Hepatic stellate cell (primary cell): ENCODE data around the gene NFIC.
A peak's percentile ranks its signal among the peaks of the same experiment; 100 is the strongest.
"Not testable (repeated sequence)": the region's sequence is repeated elsewhere in the genome, so short reads cannot be mapped to it uniquely, and the experiment has no call there.

Experiments
- DNase-seq: peaks from one replicate; pipeline ENCODE4 v3.0.0; 2011; ENCODE audit warnings: low spot score

Gene NFIC

DNA sequence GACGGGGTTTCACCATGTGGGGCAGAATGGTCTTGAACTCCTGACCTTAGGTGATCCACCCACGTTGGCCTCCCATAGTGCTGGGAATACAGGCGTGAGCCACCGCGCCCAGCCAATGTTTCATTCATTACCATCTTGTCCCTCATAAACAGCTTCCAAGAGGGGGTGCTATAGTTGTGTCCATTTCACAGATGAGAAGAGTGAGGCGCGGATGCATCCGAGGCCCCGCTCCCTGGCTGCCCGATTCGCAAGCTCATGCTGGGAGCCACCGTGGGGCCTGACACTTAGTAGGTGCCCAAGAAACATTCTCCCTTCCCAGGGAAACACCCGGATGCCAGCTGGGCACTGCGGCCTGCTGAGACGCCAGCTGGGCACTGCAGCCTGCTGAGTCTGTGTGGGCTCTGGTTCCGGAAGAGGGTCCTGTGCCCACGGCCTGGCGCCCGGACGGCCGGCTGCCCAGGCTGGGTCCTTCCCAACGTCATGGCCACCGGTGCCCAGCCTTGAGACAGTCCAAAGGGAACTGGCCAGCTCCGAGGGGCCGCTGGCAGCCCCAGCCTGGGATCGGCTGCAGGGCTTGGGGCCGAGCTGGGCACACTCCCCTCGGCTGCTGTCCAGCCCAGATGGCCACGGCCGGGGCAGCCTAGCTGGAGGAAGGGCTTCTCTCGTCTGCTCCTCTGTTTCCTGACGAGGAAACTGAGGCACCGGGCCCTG, 54.7 kb downstream of the NFIC start:
- no peak for DNase-seq

DNA sequence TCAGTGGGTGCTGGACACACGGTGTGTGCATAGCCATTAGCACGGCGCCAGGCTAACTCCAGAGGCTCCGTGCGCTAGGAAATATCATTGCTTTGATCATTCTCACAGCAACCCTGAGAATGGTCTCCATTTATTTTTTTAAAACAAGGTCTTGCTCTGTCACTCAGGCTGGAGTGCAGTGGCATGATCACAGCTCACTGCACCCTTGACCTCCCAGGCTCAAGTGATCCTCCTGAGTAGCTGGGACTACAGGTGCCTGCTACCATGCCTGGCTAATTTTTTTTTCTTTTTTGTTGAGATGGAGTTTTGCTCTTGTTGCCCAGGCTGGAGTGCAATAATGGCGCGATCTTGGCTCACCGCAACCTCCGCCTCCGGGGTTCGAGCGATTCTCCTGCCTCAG, 55.3 kb downstream of the NFIC start:
- DNase-seq: not testable (repeated sequence)

DNA sequence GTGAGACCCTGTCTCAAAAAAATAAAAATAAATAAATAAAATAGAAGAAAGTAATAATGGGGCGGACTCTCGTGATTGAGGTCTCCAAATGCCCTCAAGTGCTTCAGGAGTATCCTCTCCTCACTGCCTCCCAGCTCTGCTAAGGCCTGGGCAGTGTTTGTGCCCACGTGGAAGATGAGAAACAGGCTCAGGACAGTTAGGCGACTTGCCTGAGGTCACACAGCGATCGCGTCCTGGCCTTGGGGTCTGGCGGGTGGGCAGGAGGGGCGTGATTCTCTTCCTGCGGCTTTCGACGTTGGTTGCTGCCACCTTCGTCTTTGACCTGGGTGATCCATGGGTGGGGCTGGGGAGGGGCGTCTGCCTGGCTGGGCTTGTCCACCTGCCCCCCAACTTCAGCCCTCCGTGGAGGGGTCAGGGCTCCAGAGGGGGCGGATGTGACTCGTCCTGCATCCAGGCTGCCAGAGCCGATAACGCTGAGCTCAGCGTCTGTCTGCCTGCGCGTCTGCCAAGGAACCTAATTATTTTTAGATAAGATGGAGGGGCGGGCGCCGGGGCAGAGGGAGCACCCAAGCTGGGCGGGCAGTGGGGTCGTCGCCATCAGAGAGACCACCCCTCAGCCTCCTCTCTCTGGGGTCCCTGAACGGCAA, 56.9 kb downstream of the NFIC start:
- DNase-seq: no peak

- DNase-seq: no peak
These were observed 60.0 kb downstream of the NFIC start for GRCh38 chr19:3426433-3426832.

- not testable (repeated sequence) for DNase-seq
These were observed 63.9 kb downstream of the NFIC start for GRCh38 chr19:3430366-3430680.

DNA sequence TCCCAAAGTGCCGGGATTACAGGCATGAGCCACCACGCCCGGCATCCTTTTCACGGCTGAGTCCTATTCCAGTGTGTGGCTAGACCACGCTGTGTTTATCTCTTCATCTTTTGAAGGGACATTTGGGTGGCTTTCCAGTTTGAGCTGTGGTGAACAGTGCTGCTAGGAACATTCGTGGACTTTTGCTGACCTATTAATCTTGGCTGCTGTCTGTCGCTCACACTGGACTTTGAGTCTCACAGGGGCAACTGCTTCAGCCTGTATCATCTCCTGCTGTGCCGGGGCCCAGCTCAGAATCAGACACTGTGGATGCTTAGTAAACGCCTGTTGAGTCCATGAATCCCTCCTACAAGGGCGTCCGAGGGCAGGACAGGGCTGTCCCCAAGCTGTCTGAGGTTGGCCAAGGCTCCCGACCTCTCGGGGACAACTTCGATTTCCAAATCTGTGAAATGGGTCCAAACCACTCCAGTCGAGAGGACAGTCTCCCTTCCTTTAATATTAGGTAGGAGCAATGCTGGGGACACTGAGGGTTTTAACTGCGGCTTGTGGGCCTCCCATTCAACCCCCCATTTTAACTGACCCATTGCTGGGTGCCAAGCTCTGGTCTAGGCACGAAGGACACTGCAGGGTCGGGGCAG, 65.5 kb downstream of the NFIC start:
- DNase-seq: no peak

DNA sequence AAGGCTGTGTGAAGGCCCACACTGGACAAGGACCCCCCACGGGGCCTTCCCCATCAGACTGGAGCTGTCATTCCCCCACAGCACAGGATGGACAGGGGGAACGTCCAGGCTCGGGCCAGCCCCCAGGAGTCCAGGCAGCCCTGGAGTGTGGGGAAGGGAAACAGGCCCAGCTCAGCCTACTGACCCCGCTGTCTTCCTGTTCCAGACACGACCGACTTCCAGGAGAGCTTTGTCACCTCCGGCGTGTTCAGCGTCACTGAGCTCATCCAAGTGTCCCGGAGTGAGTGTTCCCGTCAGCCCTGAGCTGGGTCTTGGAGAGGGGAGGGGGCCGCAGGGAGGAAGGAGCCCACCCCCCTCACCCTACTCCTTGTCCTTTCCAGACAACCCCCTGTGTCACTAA, 66.9 kb downstream of the NFIC start:
- DNase-seq: no peak

GRCh38 chr19:3433805-3434540, 67.6 kb downstream of the NFIC start:
- DNase-seq: no peak

GRCh38 chr19:3434630-3435553, 68.5 kb downstream of the NFIC start:
- peak; percentile 99 for DNase-seq

DNA sequence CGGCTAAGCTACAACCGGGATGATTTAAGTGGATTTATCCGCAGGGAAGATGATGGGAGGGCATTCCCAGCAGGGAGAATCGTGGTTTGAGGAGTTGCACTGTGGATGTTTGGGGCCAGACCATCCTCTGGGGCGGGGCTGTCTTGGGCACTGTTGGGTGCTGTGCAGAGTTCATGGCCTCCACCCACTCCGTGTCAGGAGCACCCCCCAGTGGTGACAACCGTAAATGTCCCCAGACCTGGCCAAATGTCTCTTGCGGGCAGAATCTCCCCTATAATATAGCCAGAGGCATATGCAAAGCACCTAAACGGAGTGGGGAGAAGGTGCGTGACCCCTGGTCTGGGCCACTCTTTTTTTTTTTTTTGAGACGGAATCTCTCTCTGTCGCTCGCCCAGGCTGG, 73.7 kb downstream of the NFIC start:
- no peak for DNase-seq

DNA sequence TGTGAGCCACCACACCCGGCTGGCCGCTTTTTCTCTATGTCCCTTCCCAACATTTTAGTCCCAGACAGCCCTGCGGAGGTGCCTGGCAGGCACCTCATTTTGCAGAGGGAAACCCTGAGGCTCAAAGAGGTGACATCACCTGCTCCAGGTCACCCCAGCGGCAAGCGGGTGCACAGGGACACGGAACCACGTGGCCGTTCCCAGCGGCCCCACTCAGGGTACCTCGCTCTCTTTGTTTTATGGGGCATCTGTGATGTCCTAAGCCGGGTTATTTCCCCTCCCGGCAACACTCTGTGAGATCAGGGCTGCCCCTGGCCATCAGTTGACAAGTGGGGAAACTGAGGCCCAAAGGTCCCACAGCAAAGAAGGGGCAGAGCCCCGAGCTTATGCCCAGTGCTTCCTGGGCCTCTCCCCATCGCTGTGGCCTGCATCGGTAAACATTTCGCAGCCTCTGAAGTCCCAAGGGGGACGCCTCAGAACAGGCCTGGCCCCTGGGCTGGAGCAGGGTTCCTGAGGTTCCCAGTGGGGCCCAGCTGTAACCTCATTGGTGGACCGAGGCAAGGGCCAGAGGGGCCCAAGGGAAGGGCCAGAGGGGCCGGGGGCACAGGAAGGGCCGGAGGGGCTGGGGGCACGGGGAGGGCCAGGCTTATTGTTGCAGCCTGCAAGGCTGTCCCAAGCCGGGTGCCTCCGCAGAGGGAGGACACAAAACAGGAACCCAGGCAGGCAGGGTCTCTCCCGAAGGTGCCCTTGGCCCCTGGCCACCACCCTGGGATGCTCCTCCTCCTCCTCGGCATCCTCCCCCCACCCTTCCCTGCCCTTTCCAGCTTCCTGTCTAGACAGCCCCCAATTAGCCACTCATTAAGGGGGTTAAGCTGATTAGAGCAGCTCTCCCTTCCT, 75.0 kb downstream of the NFIC start:
- DNase-seq: no peak

GRCh38 chr19:3441986-3442329, 75.6 kb downstream of the NFIC start:
- DNase-seq: no peak

- no peak for DNase-seq
These were observed 76.2 kb downstream of the NFIC start for GRCh38 chr19:3442487-3443071.

DNA sequence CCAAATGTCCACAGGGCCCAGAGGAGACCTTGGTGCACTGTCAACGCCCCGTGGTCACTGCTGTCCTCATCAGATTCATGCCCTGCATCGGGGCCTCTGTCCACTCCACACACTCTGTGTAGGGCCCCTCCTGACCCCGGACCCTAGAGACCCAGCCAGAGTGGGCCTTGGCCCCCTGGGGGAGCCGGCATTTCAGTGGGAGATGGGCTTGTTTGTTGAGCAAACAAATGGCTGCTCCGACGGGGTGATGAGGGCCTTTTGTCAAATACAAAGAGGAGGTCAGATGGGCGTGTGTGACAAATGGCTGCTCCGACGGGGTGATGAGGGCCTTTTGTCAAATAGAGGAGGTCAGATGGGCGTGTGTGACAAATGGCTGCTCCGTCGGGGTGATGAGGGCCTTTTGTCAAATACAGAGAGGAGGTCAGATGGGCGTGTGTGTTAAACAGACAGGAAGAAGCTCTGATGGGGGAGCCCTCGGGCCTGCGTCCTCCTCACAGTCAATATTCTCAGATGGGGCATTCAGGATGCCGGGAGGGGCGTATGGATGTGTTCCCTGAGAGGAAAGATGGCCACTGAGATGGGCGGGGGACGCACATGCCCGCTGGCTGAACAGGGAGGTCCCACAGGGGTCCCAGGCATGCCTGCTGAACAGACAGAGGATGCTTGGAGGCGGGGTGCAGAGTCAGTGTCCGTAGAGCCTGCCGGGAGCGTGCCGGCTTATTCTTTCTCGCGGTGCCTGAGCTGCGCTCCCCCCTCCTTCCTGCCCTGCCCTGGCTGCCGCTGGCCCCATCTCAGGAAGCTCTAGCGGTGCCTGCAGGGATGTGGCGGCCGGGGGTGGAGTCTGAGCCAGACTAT, 77.7 kb downstream of the NFIC start:
- DNase-seq: no peak

GRCh38 chr19:3444695-3445234, 78.4 kb downstream of the NFIC start:
- DNase-seq: no peak

GRCh38 chr19:3446657-3447056, 80.3 kb downstream of the NFIC start:
- not testable (repeated sequence) for DNase-seq

- no peak for DNase-seq
These were observed 82.4 kb downstream of the NFIC start for GRCh38 chr19:3448616-3449334.

DNA sequence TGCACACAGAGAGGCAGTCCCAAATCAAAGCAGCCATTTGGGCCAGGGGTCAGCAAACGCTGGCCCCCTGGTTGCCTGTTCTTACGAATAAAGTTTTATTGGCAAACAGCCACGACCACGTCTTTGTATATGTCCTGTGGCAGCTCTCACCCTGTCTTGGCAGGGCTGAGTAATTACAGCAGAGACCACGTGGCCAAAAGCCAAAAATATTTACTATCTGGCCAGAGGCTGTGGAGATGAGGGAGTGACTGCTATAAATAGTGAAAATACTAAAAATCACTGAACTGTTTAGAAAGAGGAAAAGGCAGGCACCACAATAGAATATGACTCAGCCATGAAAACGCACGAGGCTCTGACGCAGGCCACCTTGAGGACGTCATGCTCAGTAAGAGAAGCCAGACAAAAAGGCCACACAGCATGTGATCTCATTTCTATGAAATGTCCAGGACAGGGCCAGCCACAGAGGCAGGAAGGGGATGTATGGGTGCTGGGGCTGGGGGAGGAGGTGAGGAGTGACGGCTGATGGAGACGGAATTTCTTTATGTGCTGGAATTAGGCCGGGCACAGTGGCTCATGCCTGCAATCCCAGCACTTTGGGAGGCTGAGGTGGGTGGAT, 84.5 kb downstream of the NFIC start:
- DNase-seq: peak; percentile 95
